ENCODE measurements around the gene BPIFB6. TPM values are rescaled to one million over a fixed set of nuclear protein-coding genes. Genes with fewer than 3 reads are reported as not detected.

BPIFB6 gene
- total RNA-seq, 6 donors from 2014 or later: not detected

DNA sequence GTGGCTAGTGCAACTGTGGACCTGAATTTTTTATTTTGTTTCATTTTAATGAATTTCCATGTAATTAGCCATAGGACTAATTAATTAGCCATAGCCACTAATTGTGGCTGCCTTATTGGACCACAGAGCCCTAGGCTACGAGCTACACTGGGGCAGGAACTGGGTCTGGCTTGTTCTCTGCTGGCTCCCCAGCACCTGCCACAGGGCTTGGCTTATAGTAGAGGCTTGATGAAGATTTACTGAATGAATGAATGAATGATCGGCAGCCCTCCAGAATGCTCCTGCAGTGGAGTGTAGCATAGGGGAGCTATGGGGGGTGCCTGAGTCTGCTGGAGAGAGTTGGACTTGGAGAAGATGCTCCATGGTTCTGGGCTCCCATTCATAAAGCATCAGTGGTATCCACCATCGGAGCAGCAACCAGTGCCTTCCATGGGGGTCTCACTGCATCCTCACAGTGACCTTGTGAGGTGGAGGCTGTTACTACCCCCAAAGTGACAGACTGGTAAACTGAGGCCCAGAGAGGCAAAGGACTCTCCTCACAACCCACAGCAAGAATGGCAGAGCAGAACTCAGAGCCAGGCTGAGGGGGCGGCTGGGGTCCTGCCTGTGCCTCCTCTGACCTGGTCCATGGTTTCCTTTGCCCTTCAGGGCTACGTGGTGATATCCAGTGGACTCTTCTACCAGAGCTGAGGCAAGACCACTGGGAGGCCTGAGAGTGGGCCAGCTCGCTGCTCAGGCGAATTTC lies 8.6 kb upstream of the BPIFB6 start:
- DNase-seq (no peak), ATAC-seq (ENCODE audit: low FRiP score in 2 of 2) (no peak)
- H3K36me3 ChIP-seq: no peaks in the 10 kb centered on the region
- H3K27ac ChIP-seq: no peak overlapping the region
- H3K4me1 ChIP-seq: no peaks in the 10 kb centered on the region
- WGBS, 2 donors: 70 to 75% methylated on average over 3 to 7 of the region's 7 CpGs
- TF ChIP-seq POLR2A (IDR thresholded peaks at IDR 0.05) (no peak), POLR2AphosphoS5 (IDR thresholded peaks at IDR 0.05) (no peak), EP300 (IDR thresholded peaks at IDR 0.05) (no peak)
- TF ChIP-seq, protein P1, sequence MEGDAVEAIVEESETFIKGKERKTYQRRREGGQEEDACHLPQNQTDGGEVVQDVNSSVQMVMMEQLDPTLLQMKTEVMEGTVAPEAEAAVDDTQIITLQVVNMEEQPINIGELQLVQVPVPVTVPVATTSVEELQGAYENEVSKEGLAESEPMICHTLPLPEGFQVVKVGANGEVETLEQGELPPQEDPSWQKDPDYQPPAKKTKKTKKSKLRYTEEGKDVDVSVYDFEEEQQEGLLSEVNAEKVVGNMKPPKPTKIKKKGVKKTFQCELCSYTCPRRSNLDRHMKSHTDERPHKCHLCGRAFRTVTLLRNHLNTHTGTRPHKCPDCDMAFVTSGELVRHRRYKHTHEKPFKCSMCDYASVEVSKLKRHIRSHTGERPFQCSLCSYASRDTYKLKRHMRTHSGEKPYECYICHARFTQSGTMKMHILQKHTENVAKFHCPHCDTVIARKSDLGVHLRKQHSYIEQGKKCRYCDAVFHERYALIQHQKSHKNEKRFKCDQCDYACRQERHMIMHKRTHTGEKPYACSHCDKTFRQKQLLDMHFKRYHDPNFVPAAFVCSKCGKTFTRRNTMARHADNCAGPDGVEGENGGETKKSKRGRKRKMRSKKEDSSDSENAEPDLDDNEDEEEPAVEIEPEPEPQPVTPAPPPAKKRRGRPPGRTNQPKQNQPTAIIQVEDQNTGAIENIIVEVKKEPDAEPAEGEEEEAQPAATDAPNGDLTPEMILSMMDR (IDR thresholded peaks at IDR 0.05): no peak
- H3K9me3 ChIP-seq: no peaks in the 10 kb centered on the region
- no peaks in the 10 kb centered on the region for H3K27me3 ChIP-seq
- no peak overlapping the region for H3K4me3 ChIP-seq

DNA sequence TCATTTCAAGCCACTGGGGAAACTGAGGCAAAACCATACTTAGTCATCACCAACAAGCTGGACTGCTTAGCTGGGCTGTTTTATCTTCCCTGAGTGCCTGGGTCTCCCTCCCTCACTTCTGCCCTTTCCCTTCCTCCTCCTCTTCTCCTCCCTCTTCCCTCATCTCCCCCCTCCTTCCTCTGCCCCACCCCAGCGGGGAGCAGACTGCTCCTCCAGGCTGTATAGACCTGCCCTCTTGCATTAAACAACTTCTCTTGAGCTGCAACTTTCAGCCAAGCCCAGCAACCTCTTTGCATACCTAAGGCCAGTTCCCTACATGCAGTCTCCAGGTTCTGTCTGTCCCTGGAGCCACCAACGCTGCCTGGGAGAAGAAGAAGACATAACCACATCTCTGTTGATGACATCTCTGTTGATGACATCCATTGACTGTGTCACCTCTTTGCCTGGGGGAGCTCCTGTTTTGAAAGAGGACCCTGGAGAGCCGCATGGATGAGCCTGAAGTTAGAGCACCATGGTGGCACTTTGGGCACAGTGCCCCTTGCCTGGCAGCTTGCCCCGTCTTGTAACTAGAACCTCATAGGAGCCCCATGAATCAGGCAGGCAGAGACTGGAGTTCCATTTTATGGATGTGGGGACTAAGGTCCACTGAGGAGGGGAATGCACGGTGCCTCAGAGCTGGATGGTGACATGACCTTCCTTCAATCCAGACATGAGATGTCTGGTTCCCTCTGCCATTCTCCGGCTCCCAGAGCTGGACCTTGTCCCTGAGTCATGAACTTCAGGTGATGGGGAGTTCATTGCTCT lies 7.8 kb upstream of the BPIFB6 start:
- Histone ChIP-seq H3K4me3 (no peak overlapping the region), H3K36me3 (no peaks in the 10 kb centered on the region), H3K27me3 (no peaks in the 10 kb centered on the region), H3K9me3 (no peaks in the 10 kb centered on the region), H3K4me1 (no peaks in the 10 kb centered on the region), H3K27ac (no peak overlapping the region)
- no peak for ATAC-seq (ENCODE audit: low FRiP score in 2 of 2)
- TF ChIP-seq POLR2AphosphoS5 (IDR thresholded peaks at IDR 0.05) (no peak), POLR2A (IDR thresholded peaks at IDR 0.05) (no peak), EP300 (IDR thresholded peaks at IDR 0.05) (no peak)
- TF ChIP-seq, protein P1 (IDR thresholded peaks at IDR 0.05): no peak
- no peak for DNase-seq
- WGBS, 2 donors: 67 to 70% methylated on average over 6 of the region's 6 CpGs

DNA sequence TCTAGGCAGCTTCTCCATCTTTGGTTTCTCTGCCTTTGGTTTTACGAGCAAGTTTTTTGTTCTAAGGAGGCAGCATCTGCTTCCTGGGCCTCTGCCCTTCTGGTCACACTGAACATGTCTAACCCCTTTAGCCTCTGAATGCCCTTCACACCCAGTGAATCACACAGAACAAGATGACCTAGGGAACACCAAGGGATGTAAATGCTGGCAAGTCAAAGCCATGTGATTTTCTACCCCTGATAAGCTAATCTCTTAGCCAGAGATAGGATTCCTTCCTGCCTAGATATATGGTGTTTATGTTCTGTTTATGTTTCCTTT lies 7.2 kb upstream of the BPIFB6 start:
- no peak for DNase-seq
- Histone ChIP-seq H3K4me3 (no peak overlapping the region), H3K9me3 (no peaks in the 10 kb centered on the region), H3K27ac (no peak overlapping the region), H3K36me3 (no peaks in the 10 kb centered on the region), H3K4me1 (no peaks in the 10 kb centered on the region), H3K27me3 (no peaks in the 10 kb centered on the region)
- TF ChIP-seq, protein P1 (IDR thresholded peaks at IDR 0.05): no peak
- TF ChIP-seq POLR2AphosphoS5 (IDR thresholded peaks at IDR 0.05) (no peak), EP300 (IDR thresholded peaks at IDR 0.05) (no peak), POLR2A (IDR thresholded peaks at IDR 0.05) (no peak)
- ATAC-seq (ENCODE audit: low FRiP score in 2 of 2): no peak
- WGBS, 2 donors: 85 to 100% methylated on average over 1 of the region's 1 CpG

DNA sequence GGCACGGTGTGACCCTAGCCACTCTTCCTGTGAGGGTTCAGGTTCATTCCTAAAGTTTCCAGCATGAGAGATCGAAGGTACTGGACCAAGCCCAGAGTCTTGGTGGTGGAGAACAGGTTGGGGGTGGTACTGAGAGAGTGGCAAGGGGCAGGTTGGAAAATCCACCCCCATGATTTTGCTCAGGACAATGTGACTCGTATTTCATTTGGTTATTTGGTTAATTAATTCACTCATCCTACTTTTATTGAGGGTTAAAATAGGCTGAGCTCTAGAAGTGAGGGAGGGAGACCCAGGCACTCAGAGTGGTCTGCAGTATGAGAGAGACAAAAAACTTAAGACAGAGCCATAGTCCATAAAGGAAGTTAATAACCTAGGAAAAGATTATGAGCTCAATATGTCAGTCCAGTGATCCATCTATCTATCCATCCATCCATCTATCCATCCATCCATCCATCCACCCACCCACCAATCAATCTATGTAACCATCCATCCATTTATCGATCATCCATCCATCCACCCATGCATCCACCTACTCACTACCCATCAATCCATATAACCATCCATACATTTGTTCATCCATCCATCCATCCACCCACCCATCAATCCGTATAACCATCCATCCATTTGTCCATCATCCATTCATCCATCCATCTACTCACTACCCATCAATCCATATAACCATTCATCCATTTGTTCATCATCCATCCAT lies 6.7 kb upstream of the BPIFB6 start:
- TF ChIP-seq POLR2AphosphoS5 (IDR thresholded peaks at IDR 0.05) (no peak), EP300 (IDR thresholded peaks at IDR 0.05) (no peak), POLR2A (IDR thresholded peaks at IDR 0.05) (no peak)
- TF ChIP-seq, protein P1 (IDR thresholded peaks at IDR 0.05): no peak
- no peaks in the 10 kb centered on the region for H3K9me3 ChIP-seq
- H3K4me1 ChIP-seq: no peaks in the 10 kb centered on the region
- DNase-seq: no peak
- H3K27me3 ChIP-seq: no peaks in the 10 kb centered on the region
- no peak for ATAC-seq (ENCODE audit: low FRiP score in 2 of 2)
- no peak overlapping the region for H3K27ac ChIP-seq
- H3K4me3 ChIP-seq: no peak overlapping the region
- 67 to 71% methylated on average over 5 of the region's 5 CpGs for WGBS, 2 donors
- no peaks in the 10 kb centered on the region for H3K36me3 ChIP-seq
